ENCODE results near the gene ENDOD1.

DNA sequence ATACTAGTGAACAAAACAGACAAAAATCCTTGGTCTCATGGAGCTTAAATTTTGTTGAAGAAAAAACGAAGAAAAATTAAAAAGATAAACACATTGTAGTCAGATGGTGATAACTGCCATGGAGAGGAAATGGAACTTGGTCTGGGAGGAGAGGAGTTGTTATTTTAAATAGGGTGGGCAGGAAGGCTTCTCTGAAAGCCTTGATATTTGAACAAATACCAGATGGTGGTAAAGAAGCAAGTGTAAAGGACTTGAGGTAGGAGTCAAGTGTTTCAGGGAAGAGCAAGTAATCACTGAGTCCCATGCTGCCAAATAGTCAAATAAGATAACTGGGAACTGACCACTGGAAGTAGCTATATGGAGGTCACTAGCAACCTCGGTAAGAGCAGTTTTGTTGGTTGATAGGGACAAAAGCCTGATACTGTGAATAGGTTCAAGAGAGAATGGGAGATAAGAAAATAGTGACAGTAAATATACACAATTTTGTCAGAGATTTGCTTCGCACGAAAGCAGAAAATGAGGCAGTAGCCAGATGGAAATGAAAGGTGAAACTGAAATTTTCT is 86.3 kb downstream of the ENDOD1 start:
- TF ChIP-seq CTCF (IDR thresholded peaks at IDR 0.05; ENCODE audit: insufficient read depth, low read depth, low read length) (no peak), EZH2 (IDR thresholded peaks at IDR 0.05; ENCODE audit: insufficient read depth, low read length) (no peak)

Data from astrocyte (in vitro differentiated cells and primary cell).